Measurements from ENCODE around the gene TMEM221. TPM values are rescaled to one million over a fixed set of nuclear protein-coding genes. Genes with fewer than 3 reads are reported as not detected.

TMEM221 gene
- total RNA-seq, 1 donor from 2014 or later, result 4.5 TPM

DNA sequence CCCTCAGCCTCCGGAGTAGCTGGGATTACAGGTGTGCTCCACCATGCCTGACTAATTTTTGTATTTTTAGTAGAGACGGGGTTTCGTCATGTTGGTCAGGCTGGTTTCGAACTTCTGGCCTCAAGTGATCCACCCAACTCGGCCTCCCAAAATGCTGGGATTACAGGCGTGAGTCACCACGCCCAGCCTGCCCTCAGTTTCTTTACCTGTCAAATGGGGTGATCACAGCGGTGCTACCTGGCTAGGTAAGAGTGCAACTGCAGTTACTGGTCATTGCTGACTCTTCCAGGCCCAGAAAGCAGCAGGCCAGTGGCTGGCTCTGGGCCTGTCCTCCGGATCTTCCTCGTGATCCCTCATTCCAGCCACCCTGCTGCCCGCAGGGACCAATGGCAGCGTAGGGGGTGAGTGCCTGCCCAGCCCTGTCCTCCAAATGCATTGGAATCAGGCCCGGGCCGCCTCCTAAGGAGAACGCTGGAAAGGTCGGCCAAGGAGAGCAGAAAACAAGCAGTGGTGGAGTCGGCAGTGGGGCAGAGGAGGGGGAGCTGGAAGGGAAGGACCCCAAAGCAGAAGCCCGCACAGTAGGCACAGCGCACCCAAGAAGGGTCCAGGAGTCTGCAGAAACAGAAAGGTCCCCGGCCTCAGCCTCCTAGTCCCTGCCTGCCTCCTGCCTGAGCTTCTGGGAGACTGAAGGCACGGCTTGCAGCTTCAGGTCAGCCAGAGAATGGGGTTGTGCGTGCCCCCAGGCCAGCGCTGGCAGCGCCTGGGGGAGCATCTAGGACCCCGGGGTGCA, 20.0 kb upstream of the TMEM221 start:
- TF ChIP-seq, protein P1, sequence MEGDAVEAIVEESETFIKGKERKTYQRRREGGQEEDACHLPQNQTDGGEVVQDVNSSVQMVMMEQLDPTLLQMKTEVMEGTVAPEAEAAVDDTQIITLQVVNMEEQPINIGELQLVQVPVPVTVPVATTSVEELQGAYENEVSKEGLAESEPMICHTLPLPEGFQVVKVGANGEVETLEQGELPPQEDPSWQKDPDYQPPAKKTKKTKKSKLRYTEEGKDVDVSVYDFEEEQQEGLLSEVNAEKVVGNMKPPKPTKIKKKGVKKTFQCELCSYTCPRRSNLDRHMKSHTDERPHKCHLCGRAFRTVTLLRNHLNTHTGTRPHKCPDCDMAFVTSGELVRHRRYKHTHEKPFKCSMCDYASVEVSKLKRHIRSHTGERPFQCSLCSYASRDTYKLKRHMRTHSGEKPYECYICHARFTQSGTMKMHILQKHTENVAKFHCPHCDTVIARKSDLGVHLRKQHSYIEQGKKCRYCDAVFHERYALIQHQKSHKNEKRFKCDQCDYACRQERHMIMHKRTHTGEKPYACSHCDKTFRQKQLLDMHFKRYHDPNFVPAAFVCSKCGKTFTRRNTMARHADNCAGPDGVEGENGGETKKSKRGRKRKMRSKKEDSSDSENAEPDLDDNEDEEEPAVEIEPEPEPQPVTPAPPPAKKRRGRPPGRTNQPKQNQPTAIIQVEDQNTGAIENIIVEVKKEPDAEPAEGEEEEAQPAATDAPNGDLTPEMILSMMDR (IDR thresholded peaks at IDR 0.05; ENCODE audit: unreplicated experiment), result no peak
- peaks cover 23% of the 10 kb centered on the region for H3K27me3 Mint-ChIP-seq
- no peak for DNase-seq (ENCODE audit: low spot score, unreplicated experiment)
- peak overlapping the region; percentile 95 for H3K4me3 Mint-ChIP-seq (ENCODE audit: low read depth)
- peak overlapping the region; percentile 93 for H3K27ac Mint-ChIP-seq
- no peaks in the 10 kb centered on the region for H3K9me3 Mint-ChIP-seq (ENCODE audit: low read depth)
- peaks cover 13% of the 10 kb centered on the region for H3K4me1 Mint-ChIP-seq (ENCODE audit: low read depth)
- H3K36me3 Mint-ChIP-seq (ENCODE audit: insufficient read depth), result no peaks in the 10 kb centered on the region

DNA sequence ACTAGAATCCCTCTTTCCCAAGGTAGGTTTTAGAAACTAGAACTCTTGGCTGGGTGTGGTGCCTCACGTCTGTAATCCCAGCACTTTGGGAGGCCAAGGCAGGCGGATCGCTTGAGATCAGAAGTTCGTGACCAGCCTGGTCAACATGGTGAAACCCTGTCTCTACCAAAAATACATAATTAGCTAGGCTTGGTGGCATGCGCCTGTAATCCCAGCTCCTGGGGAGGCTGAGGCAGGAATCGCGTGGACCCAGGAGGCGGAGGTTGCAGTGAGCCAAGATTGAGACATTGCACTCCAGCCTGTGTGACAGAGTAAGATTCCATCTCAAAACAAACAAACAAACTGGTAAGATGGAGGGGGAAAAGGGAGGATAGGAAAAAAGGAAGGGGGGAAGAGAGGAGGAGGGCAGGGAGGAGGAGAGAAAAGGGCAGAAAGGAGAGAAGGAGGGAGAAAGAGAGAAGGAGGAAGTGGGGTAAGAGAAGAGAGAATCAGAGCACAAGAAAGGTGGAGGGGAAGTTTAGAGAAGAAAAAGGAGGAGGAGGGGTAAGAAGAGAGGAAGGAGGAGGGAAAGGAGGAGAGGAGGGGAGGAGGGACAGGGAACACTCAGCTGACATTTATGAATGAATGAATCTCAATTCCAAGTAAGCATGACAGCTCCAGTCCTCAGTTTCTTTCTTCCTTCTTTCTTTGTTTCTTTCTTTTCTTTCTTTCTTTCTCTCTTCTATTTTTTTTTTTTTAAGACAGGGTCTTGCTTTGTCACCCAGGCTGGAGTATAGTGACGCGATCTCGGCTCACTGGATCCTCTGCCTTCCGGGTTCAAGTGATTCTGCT, 19.2 kb upstream of the TMEM221 start:
- TF ChIP-seq, protein P1 (IDR thresholded peaks at IDR 0.05; ENCODE audit: unreplicated experiment), result no peak
- Mint-ChIP-seq H3K4me1 (ENCODE audit: low read depth) (peaks cover 13% of the 10 kb centered on the region), H3K4me3 (ENCODE audit: low read depth) (peak overlapping the region; percentile 16), H3K27ac (no peak overlapping the region), H3K9me3 (ENCODE audit: low read depth) (no peaks in the 10 kb centered on the region), H3K36me3 (ENCODE audit: insufficient read depth) (no peaks in the 10 kb centered on the region), H3K27me3 (peaks cover 23% of the 10 kb centered on the region)
- no peak for DNase-seq (ENCODE audit: low spot score, unreplicated experiment)

DNA sequence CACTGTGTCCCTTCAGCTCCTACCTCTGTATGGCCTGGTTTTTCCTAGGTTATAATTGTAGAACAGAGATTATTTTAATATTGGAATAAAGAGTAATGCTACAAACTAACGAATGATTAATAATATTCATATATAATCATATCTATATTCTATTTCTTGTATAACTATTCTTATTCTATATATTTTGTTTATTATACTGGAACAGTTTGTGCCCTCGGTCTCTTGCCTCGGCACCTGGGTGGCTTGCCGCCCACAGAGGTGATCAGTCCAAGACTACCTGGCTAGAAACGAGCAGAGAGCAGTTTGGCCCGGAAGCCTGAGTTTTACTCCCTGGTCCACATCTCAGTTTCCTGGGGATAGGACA, 18.0 kb upstream of the TMEM221 start:
- no peak overlapping the region for H3K4me3 Mint-ChIP-seq (ENCODE audit: low read depth)
- TF ChIP-seq, protein P1 (IDR thresholded peaks at IDR 0.05; ENCODE audit: unreplicated experiment), result no peak
- no peak for DNase-seq (ENCODE audit: low spot score, unreplicated experiment)
- peaks cover 13% of the 10 kb centered on the region for H3K4me1 Mint-ChIP-seq (ENCODE audit: low read depth)
- no peak overlapping the region for H3K27ac Mint-ChIP-seq
- H3K27me3 Mint-ChIP-seq, result peaks cover 23% of the 10 kb centered on the region
- no peaks in the 10 kb centered on the region for H3K36me3 Mint-ChIP-seq (ENCODE audit: insufficient read depth)
- no peaks in the 10 kb centered on the region for H3K9me3 Mint-ChIP-seq (ENCODE audit: low read depth)

DNA sequence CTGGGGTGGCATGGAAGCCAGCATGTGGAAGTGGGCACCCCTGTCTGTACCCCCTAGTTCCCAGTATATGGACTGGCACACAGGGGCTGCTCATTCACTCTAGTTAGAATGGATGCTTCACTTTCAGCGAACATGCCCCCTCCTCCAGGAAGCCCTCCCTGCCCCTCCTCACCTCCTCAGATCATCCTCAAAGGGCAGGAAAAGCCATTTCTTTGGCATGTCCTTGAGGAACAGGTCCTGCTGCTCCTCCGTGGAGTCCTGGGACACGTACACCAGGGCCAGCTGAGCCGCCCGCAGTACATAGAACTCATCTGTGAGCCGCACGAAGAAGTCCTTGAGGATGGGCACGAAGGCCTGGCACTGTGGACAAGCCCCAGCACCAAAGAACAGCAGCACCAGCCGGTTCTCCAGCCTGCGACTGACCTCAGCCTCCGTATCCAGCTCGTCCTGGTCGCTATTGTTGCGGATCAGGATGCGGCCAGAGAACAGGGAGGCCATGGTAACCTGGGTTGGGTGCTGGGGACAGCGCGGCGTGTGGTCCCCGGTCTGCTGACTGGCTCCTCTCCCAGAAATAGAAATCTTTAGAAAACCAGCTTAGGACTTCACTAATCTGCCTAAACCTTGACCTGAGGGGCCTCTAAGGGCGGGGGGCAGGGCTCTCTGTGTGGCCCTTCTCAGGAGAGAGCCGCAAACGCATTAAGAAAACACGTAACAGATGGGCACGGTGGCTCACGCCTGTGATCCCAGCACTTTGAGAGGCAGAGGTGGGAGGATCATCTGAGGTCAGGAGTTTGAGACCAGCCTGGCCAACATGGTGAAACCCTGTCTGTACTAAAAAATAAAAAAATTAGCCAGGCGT, 12.1 kb upstream of the TMEM221 start, which contains the start of gene NXNL1:
TSS of gene NXNL1 (minus strand) at position 555 of the 859 bp plus-strand sequence. CDS start at position 498, 57 bp downstream.
- Mint-ChIP-seq H3K36me3 (ENCODE audit: insufficient read depth) (no peaks in the 10 kb centered on the region), H3K4me3 (ENCODE audit: low read depth) (no peak within 1 kb of the TSS), H3K27me3 (peaks cover 20% of the 10 kb centered on the region), H3K27ac (no peak within 1 kb of the TSS), H3K9me3 (ENCODE audit: low read depth) (no peaks in the 10 kb centered on the region), H3K4me1 (ENCODE audit: low read depth) (no peaks in the 10 kb centered on the region)
- no peak for DNase-seq (ENCODE audit: low spot score, unreplicated experiment)
- TF ChIP-seq, protein P1 (IDR thresholded peaks at IDR 0.05; ENCODE audit: unreplicated experiment), result no peak

DNA sequence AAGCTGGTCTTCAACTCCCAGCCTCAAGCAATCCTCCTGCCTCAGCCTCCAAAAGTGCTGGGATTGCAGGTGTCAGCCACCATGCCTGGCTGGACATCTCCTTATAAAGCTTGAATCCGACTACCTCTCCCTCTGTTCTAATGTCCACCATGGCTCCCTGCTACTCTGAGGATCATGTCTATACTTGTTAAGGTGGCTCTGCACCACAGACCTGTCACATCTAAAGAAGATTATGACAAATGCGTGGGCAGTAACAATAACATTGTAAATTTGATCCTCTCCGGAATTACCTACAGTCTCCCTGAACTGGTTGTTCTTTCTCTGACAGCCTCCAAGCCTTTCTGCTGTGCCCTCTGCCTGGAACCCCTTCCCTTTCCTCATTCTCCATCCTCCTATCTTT, 10.5 kb upstream of the TMEM221 start:
- TF ChIP-seq, protein P1 (IDR thresholded peaks at IDR 0.05; ENCODE audit: unreplicated experiment), result no peak
- no peak overlapping the region for H3K27ac Mint-ChIP-seq
- H3K9me3 Mint-ChIP-seq (ENCODE audit: low read depth), result no peaks in the 10 kb centered on the region
- H3K4me3 Mint-ChIP-seq (ENCODE audit: low read depth), result no peak overlapping the region
- DNase-seq (ENCODE audit: low spot score, unreplicated experiment), result no peak
- H3K4me1 Mint-ChIP-seq (ENCODE audit: low read depth), result no peaks in the 10 kb centered on the region
- H3K27me3 Mint-ChIP-seq, result peaks cover 31% of the 10 kb centered on the region
- H3K36me3 Mint-ChIP-seq (ENCODE audit: insufficient read depth), result no peaks in the 10 kb centered on the region

Data from progenitor cell of endocrine pancreas (in vitro differentiated cells).